Natural killer cell (primary cell): ENCODE measurements around the gene MAN1A2. TPM values are rescaled to one million over a fixed set of nuclear protein-coding genes. Genes with fewer than 3 reads are reported as not detected.

ENCODE experiments used
- ATAC-seq, 3 donors: fragments of 150-1000 bp in 2 of 3; fragments of 200-7000 bp in 1 of 3; cut with Tn5 transposase; 1 replicate in 1 of 3; 2 replicates in 2 of 3; pipeline ENCODE4 v1.10.0; 2021; ENCODE audit warnings: mild to moderate bottlenecking in 2 of 3, moderate library complexity in 2 of 3
- DNase-seq, 2 donors: peaks; one replicate each; pipeline versions ENCODE4 v3.0.0 to v3.0.0-alpha.2; 2013 to 2021; ENCODE audit warnings: mixed read lengths in 1 of 2
- H3K27ac ChIP-seq: one replicate; pipeline ENCODE4 v1.5.1; 2013; ENCODE audit warnings: mild to moderate bottlenecking, low read length
- H3K27me3 ChIP-seq: one replicate; pipeline ENCODE4 v1.6.1; 2013; ENCODE audit warnings: low read length; ENCODE audit not compliant: control insufficient read depth, insufficient read depth
- H3K36me3 ChIP-seq: one replicate; pipeline ENCODE4 v1.6.1; 2013; ENCODE audit warnings: low read length; ENCODE audit not compliant: control insufficient read depth, insufficient read depth
- H3K4me1 ChIP-seq: one replicate; pipeline ENCODE4 v1.6.1; 2013; ENCODE audit warnings: low read length; ENCODE audit not compliant: control insufficient read depth, insufficient read depth
- H3K4me3 ChIP-seq: one replicate; pipeline ENCODE4 v1.5.1; 2013; ENCODE audit warnings: low read length
- H3K9me3 ChIP-seq: one replicate; pipeline ENCODE4 v1.6.1; 2013; ENCODE audit warnings: low read length; ENCODE audit not compliant: control insufficient read depth, insufficient read depth
- H3K27ac Mint-ChIP-seq, 2 donors: one replicate each; pipeline ENCODE4 v1.8.0; 2022; ENCODE audit warnings: mild to moderate bottlenecking in 2 of 2, mixed read lengths in 2 of 2, moderate library complexity in 1 of 2
- H3K27me3 Mint-ChIP-seq, 2 donors: one replicate each; pipeline ENCODE4 v1.8.0; 2022; ENCODE audit warnings: low read depth in 2 of 2, mixed read lengths in 2 of 2
- H3K36me3 Mint-ChIP-seq: one replicate; pipeline ENCODE4 v1.8.0; 2022; ENCODE audit warnings: mixed read lengths
- H3K4me1 Mint-ChIP-seq, 2 donors: one replicate each; pipeline ENCODE4 v1.8.0; 2022; ENCODE audit warnings: mixed read lengths in 2 of 2
- H3K4me3 Mint-ChIP-seq: one replicate; pipeline ENCODE4 v1.8.0; 2022; ENCODE audit warnings: mild to moderate bottlenecking, moderate library complexity, mixed read lengths
- H3K9me3 Mint-ChIP-seq, 2 donors: one replicate each; pipeline ENCODE4 v1.8.0; 2022; ENCODE audit warnings: mixed read lengths in 2 of 2
- CTCF ChIP-seq: fragments of 200-600 bp; IDR thresholded peaks from one replicate; pipeline ENCODE4 v1.8.0; 2022; ENCODE audit warnings: antibody characterized with exemption
- WGBS: methylation state at CpG from one replicate; pipeline ENCODE4 v1.1.7; 2013; ENCODE audit warnings: missing lambda C conversion rate; ENCODE audit not compliant: insufficient coverage; 5-methylcytosine and 5-hydroxymethylcytosine counted together
- intact Hi-C: fragments of 100-400 bp; cut with micrococcal nuclease; formaldehyde crosslinking; loops from one replicate; pipeline ENCODE4 v1.14.2; 2022
- total RNA-seq, 4 donors: library from RNA; stranded (reverse); fragments of 120-200 nt in 1 of 4; gene quantifications; one replicate each; pipeline versions ENCODE4 v1.2.3 to v1.2.4, GENCODE V29; 2013 to 2022

MAN1A2 gene
- total RNA-seq, 3 donors from 2014 or later (not counting 1 experiment from before 2014, with no cell fraction given), result 75.5 to 90.0 (median 87.1) TPM

GRCh38 chr1:117396636-117397035 lies 29.4 kb downstream of the MAN1A2 start:
- H3K4me3 Mint-ChIP-seq, result no peak overlapping the region
- no peak for ATAC-seq
- intact Hi-C loops, result no loop called here

GRCh38 chr1:117398957-117399356 lies 31.7 kb downstream of the MAN1A2 start:
- no peak for TF ChIP-seq CTCF
- H3K27ac ChIP-seq, result no peak overlapping the region
- Mint-ChIP-seq H3K27me3 (no peaks in the 10 kb centered on the region), H3K36me3 (peaks cover 9% of the 10 kb centered on the region), H3K4me3 (no peak overlapping the region), H3K4me1 (peaks cover 62 to 64% of the 10 kb centered on the region in 2 donors), H3K9me3 (no peaks in the 10 kb centered on the region), H3K27ac (no peak overlapping the region)
- no peaks in the 10 kb centered on the region for H3K27me3 ChIP-seq
- 81% methylated on average over 6 of the region's 6 CpGs for WGBS
- DNase-seq, result no peak
- H3K36me3 ChIP-seq, result peaks cover 11% of the 10 kb centered on the region
- H3K4me1 ChIP-seq, result no peaks in the 10 kb centered on the region
- H3K9me3 ChIP-seq, result no peaks in the 10 kb centered on the region
- ATAC-seq, result no peak
- no peak overlapping the region for H3K4me3 ChIP-seq
- intact Hi-C loops, result no loop called here

More at GRCh38 chr1:117396636-117397035, 29.4 kb downstream of the MAN1A2 start:
- H3K4me1 Mint-ChIP-seq, result peaks cover 68 to 70% of the 10 kb centered on the region in 2 donors
- Histone ChIP-seq H3K27ac (no peak overlapping the region), H3K4me1 (no peaks in the 10 kb centered on the region), H3K36me3 (no peaks in the 10 kb centered on the region), H3K4me3 (no peak overlapping the region), H3K9me3 (no peaks in the 10 kb centered on the region), H3K27me3 (no peaks in the 10 kb centered on the region)
- no peaks in the 10 kb centered on the region for H3K9me3 Mint-ChIP-seq
- DNase-seq, result no peak
- no peak for TF ChIP-seq CTCF
- no peak overlapping the region for H3K27ac Mint-ChIP-seq
- no peaks in the 10 kb centered on the region for H3K36me3 Mint-ChIP-seq
- no peaks in the 10 kb centered on the region for H3K27me3 Mint-ChIP-seq

GRCh38 chr1:117401761-117402160 lies 34.5 kb downstream of the MAN1A2 start:
- H3K4me1 ChIP-seq, result no peaks in the 10 kb centered on the region
- H3K36me3 ChIP-seq, result peaks cover 25% of the 10 kb centered on the region
- intact Hi-C loops, result no loop called here
- H3K9me3 Mint-ChIP-seq, result no peaks in the 10 kb centered on the region
- no peaks in the 10 kb centered on the region for H3K27me3 ChIP-seq
- TF ChIP-seq CTCF, result no peak
- no peaks in the 10 kb centered on the region for H3K9me3 ChIP-seq
- peaks cover 21% of the 10 kb centered on the region for H3K36me3 Mint-ChIP-seq
- no peak overlapping the region for H3K4me3 Mint-ChIP-seq
- H3K27ac Mint-ChIP-seq, result no peak overlapping the region
- H3K4me3 ChIP-seq, result no peak overlapping the region
- no peak overlapping the region for H3K27ac ChIP-seq
- ATAC-seq (no peak), DNase-seq (no peak)
- H3K4me1 Mint-ChIP-seq, result peaks cover 49 to 51% of the 10 kb centered on the region in 2 donors
- no peaks in the 10 kb centered on the region for H3K27me3 Mint-ChIP-seq

GRCh38 chr1:117403597-117403996 lies 36.3 kb downstream of the MAN1A2 start:
- H3K27me3 Mint-ChIP-seq, result no peaks in the 10 kb centered on the region
- no peak overlapping the region for H3K4me3 Mint-ChIP-seq
- Histone ChIP-seq H3K27me3 (no peaks in the 10 kb centered on the region), H3K27ac (no peak overlapping the region), H3K4me3 (no peak overlapping the region), H3K4me1 (no peaks in the 10 kb centered on the region), H3K36me3 (peaks cover 28% of the 10 kb centered on the region), H3K9me3 (no peaks in the 10 kb centered on the region)
- intact Hi-C loops, result no loop called here
- TF ChIP-seq CTCF, result no peak
- no peaks in the 10 kb centered on the region for H3K9me3 Mint-ChIP-seq
- DNase-seq, result no peak
- peaks cover 47 to 48% of the 10 kb centered on the region in 2 donors for H3K4me1 Mint-ChIP-seq
- 93% methylated on average over 2 of the region's 3 CpGs for WGBS
- H3K36me3 Mint-ChIP-seq, result peaks cover 21% of the 10 kb centered on the region
- H3K27ac Mint-ChIP-seq, result no peak overlapping the region
- ATAC-seq, result no peak
